ENCODE results near the gene SOBP.

GRCh38 chr6:107490566-107491137, 735 bp downstream of the SOBP start:
- TF ChIP-seq CTCF (IDR thresholded peaks at IDR 0.05): no peak
- TF ChIP-seq EP300 (IDR thresholded peaks at IDR 0.05): no peak
- TF ChIP-seq POLR2A (IDR thresholded peaks at IDR 0.05): no peak

Measured in tibial nerve (tissue), 4 donors.